IMR-90 (cell line): ENCODE results near the gene GRIN2B. TPM values are rescaled to one million over a fixed set of nuclear protein-coding genes. Genes with fewer than 3 reads are reported as not detected.

Experiments used
- ATAC-seq: fragments of 200-7000 bp; cut with Tn5 transposase; 2 replicates; pipeline ENCODE4 v1.9.1; 2020; ENCODE audit warnings: low read depth, mild to moderate bottlenecking, moderate library complexity
- BruUV-seq: library from RNA; stranded (reverse); fragments of 400-500 nt; replicated peaks from 2 replicates; lab custom pipeline; 2021; lab: Mats Ljungman, UMichigan
- CTCF ChIA-PET: fragments of 300-600 bp; formaldehyde crosslinking; extraction: SDS; loops from one replicate; lab custom pipeline; 2021; ENCODE audit warnings: antibody characterized with exemption; lab: Yijun Ruan, JAX
- POLR2A ChIA-PET: fragments of 300-600 bp; sonication (Branson Sonifier 250); formaldehyde crosslinking; loops from one replicate; lab custom pipeline; 2022; ENCODE audit warnings: antibody characterized with exemption; ENCODE audit not compliant: unreplicated experiment; lab: Charles Lee
- DNase-seq: peaks from one replicate; pipeline ENCODE4 v3.0.0; 2013
- H2AFZ ChIP-seq: replicated peaks from 2 replicates; pipeline ENCODE3; 2013; ENCODE audit warnings: low read length, mild to moderate bottlenecking; ENCODE audit not compliant: poor library complexity
- H2AK5ac ChIP-seq: 2 replicates; pipeline ENCODE4 v1.6.1; 2013; ENCODE audit warnings: low read depth, low read length, inconsistent platforms
- H2AK9ac ChIP-seq: replicated peaks from 2 replicates; pipeline ENCODE3; 2013; ENCODE audit warnings: mild to moderate bottlenecking, low read depth, low read length, moderate library complexity; ENCODE audit not compliant: poor library complexity
- H2BK120ac ChIP-seq: 2 replicates; pipeline ENCODE4 v1.6.1; 2013; ENCODE audit warnings: low read depth, low read length, inconsistent platforms
- H2BK15ac ChIP-seq: 3 replicates; pipeline ENCODE4 v1.6.1; 2013; ENCODE audit warnings: low read depth, low read length, inconsistent platforms
- H2BK20ac ChIP-seq: 2 replicates; pipeline ENCODE4 v1.6.1; 2013; ENCODE audit warnings: low read depth, mild to moderate bottlenecking, inconsistent platforms, low read length, moderate library complexity
- H2BK5ac ChIP-seq: 2 replicates; pipeline ENCODE4 v1.6.1; 2013; ENCODE audit warnings: mild to moderate bottlenecking, low read depth, low read length, inconsistent platforms; ENCODE audit not compliant: poor library complexity, severe bottlenecking
- H3K14ac ChIP-seq: replicated peaks from 2 replicates; pipeline ENCODE4 v1.6.1; 2013; ENCODE audit warnings: low read depth, low read length, inconsistent platforms
- H3K18ac ChIP-seq: 2 replicates; pipeline ENCODE4 v1.6.1; 2013; ENCODE audit warnings: low read depth, low read length, control low read depth
- H3K23ac ChIP-seq: 2 replicates; pipeline ENCODE4 v1.6.1; 2013; ENCODE audit warnings: low read depth, low read length, inconsistent platforms
- H3K27ac ChIP-seq: 2 replicates; pipeline ENCODE4 v1.5.1; 2013; ENCODE audit warnings: mild to moderate bottlenecking, control low read depth, low read length; ENCODE audit not compliant: insufficient read depth
- H3K27me3 ChIP-seq: 2 replicates; pipeline ENCODE4 v1.6.1; 2013; ENCODE audit warnings: low read length; ENCODE audit not compliant: control insufficient read depth, insufficient read depth
- H3K36me3 ChIP-seq: 2 replicates; pipeline ENCODE4 v1.6.1; 2013; ENCODE audit warnings: low read length, mixed read lengths; ENCODE audit not compliant: control insufficient read depth, insufficient read depth
- H3K4ac ChIP-seq: 2 replicates; pipeline ENCODE4 v1.6.1; 2013; ENCODE audit warnings: low read depth, low read length, inconsistent platforms
- H3K4me1 ChIP-seq: 2 replicates; pipeline ENCODE4 v1.6.1; 2013; ENCODE audit warnings: low read length, mixed read lengths; ENCODE audit not compliant: control insufficient read depth, insufficient read depth
- H3K4me2 ChIP-seq: 2 replicates; pipeline ENCODE4 v1.6.1; 2013; ENCODE audit warnings: low read depth, mild to moderate bottlenecking, control low read depth, low read length, moderate library complexity
- H3K4me3 ChIP-seq: 2 replicates; pipeline ENCODE4 v1.5.1; 2013; ENCODE audit warnings: low read depth, mild to moderate bottlenecking, control low read depth, low read length, moderate library complexity; ENCODE audit not compliant: insufficient read depth
- H3K56ac ChIP-seq: 2 replicates; pipeline ENCODE4 v1.6.1; 2013; ENCODE audit warnings: low read length, inconsistent platforms; ENCODE audit not compliant: insufficient read depth; ENCODE audit errors: extremely low read depth
- H3K79me1 ChIP-seq, 2 experiments: 2 replicates each; pipeline ENCODE4 v1.6.1; 2013; ENCODE audit warnings: low read length in 2 of 2, inconsistent platforms in 1 of 2, low read depth in 1 of 2
- H3K9ac ChIP-seq: 2 replicates; pipeline ENCODE4 v1.6.1; 2013; ENCODE audit warnings: low read depth, low read length, control low read depth
- H3K9me1 ChIP-seq: 2 replicates; pipeline ENCODE4 v1.6.1; 2013; ENCODE audit warnings: low read length, inconsistent platforms; ENCODE audit not compliant: insufficient read depth
- H3K9me3 ChIP-seq: 2 replicates; pipeline ENCODE4 v1.6.1; 2013; ENCODE audit warnings: low read length; ENCODE audit not compliant: control insufficient read depth, insufficient read depth
- H4K20me1 ChIP-seq: 2 replicates; pipeline ENCODE4 v1.6.1; 2013; ENCODE audit warnings: low read length, inconsistent platforms; ENCODE audit not compliant: insufficient read depth
- H4K5ac ChIP-seq: 2 replicates; pipeline ENCODE4 v1.6.1; 2013; ENCODE audit warnings: mild to moderate bottlenecking, low read depth, low read length, control low read depth
- H4K8ac ChIP-seq, 2 experiments: 2 replicates each; pipeline ENCODE4 v1.6.1; 2013; ENCODE audit warnings: low read depth in 2 of 2, low read length in 2 of 2, control low read depth in 1 of 2, inconsistent platforms in 1 of 2
- H4K91ac ChIP-seq: 2 replicates; pipeline ENCODE4 v1.6.1; 2013; ENCODE audit warnings: low read depth, low read length, inconsistent platforms; ENCODE audit not compliant: insufficient read depth
- BHLHE40 ChIP-seq: fragments of 150-350 bp; IDR thresholded peaks from 2 replicates; pipeline ENCODE4 v1.6.1; 2016; ENCODE audit warnings: mild to moderate bottlenecking, low read depth, low read length
- CEBPB ChIP-seq: IDR thresholded peaks from 2 replicates; pipeline ENCODE4 v1.6.1; 2012; ENCODE audit warnings: low read depth, low read length, improper control_type of control experiment
- MXI1 ChIP-seq: IDR thresholded peaks from 2 replicates; pipeline ENCODE4 v1.6.1; 2012; ENCODE audit warnings: low read depth, mild to moderate bottlenecking, low read length, moderate library complexity, borderline replicate concordance
- NFE2L2 ChIP-seq: fragments of 150-350 bp; IDR thresholded peaks from 2 replicates; pipeline ENCODE4 v1.6.1; 2016; ENCODE audit warnings: low read depth, mild to moderate bottlenecking, low read length
- RCOR1 ChIP-seq: IDR thresholded peaks from 2 replicates; pipeline ENCODE4 v1.6.1; 2012; ENCODE audit warnings: mild to moderate bottlenecking, low read length, improper control_type of control experiment; ENCODE audit not compliant: insufficient replicate concordance
- RFX5 ChIP-seq: IDR thresholded peaks from 2 replicates; pipeline ENCODE4 v1.8.0; 2012; ENCODE audit warnings: low read depth, mild to moderate bottlenecking, low read length, moderate library complexity
- dilution Hi-C: fragments of 300-500 bp; cut with HindIII; formaldehyde crosslinking; loops from one replicate; pipeline ENCODE4 v1.14.3; 2018; ENCODE audit warnings: low sequenced_read_pairs; ENCODE audit not compliant: unreplicated experiment
- in situ Hi-C: fragments of 300-500 bp; cut with MboI; formaldehyde crosslinking; loops from 3 replicates; pipeline ENCODE4 v1.14.3; 2019; ENCODE audit warnings: low sequenced_read_pairs, inconsistent platforms, mixed read lengths
- intact Hi-C: fragments of 100-400 bp; cut with micrococcal nuclease; formaldehyde crosslinking; loops from 2 replicates; pipeline ENCODE4 v1.10.0; 2022
- polyA plus RNA-seq, 3 experiments: library from polyadenylated mRNA; depleted of rRNA; stranded (reverse); fragments of >200 nt; gene quantifications; 2 replicates each; pipeline ENCODE4 v1.2.3, GENCODE V29; 2012; ENCODE audit warnings: low replicate concordance in 1 of 3
- total RNA-seq: library from RNA; depleted of rRNA; stranded (reverse); fragments of >200 nt; gene quantifications from 2 replicates; pipeline ENCODE4 v1.2.3, GENCODE V29; 2012

The GRIN2B gene
- total and polyA plus RNA-seq, 2 of the 4 experiments (the other 2 are of a cell fraction) = under 0.01 TPM; not detected in 1

DNA sequence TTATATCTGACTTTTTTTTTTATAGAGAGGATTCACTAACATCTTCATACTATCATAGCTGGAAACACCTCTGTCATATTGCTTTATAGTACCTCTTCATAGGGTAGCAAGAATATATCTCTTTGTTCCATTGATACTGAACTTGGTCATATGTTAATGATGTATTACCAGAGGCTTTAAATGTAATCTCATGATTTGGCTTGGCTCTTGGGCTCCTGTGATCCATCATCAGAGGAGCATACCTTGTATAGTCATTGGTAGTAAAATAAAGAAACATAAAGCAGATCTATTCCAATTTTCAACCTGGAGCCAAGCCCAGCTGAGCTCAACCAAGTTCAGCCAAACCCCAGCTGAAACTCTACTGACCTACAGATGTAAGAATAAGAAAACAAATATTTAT, 43.2 kb upstream of the GRIN2B start:
- Histone ChIP-seq H3K23ac (no peak overlapping the region), H2BK20ac (no peak overlapping the region), H4K20me1 (no peaks in the 10 kb centered on the region), H3K9me1 (no peaks in the 10 kb centered on the region), H2AK9ac (no peak overlapping the region), H3K56ac (no peak overlapping the region), H2BK15ac (no peak overlapping the region), H3K4ac (no peak overlapping the region), H3K18ac (no peak overlapping the region), H4K8ac (no peak overlapping the region), H2AFZ (no peak overlapping the region), H3K4me3 (no peak overlapping the region), H2AK5ac (no peak overlapping the region), H2BK120ac (no peak overlapping the region), H3K79me1 (no peaks in the 10 kb centered on the region), H2BK5ac (no peak overlapping the region), H3K27ac (no peak overlapping the region), H3K4me2 (no peak overlapping the region), H3K9me3 (0 out of 2 replicates have a peak, but pooled peaks cover 3% of the 10 kb centered on the region), H3K14ac (no peak overlapping the region), H3K27me3 (no peaks in the 10 kb centered on the region), H4K91ac (no peak overlapping the region), H3K36me3 (no peaks in the 10 kb centered on the region), H4K5ac (no peak overlapping the region), H3K4me1 (no peaks in the 10 kb centered on the region), H3K9ac (no peak overlapping the region)
- intact Hi-C loops = no loop called here
- CTCF ChIA-PET = no interaction called here
- in situ Hi-C loops = no loop called here
- TF ChIP-seq MXI1 (no peak), CEBPB (no peak), RFX5 (no peak), RCOR1 (no peak), NFE2L2 (no peak), BHLHE40 (no peak)
- DNase-seq = no peak
- ATAC-seq = no peak
- dilution Hi-C loops = no loop called here
- BruUV-seq = no TSS peak
- POLR2A ChIA-PET = no interaction called here
